H54 (cell line): ENCODE results near the gene PRKD1.
"Not testable (repeated sequence)": the region's sequence is repeated elsewhere in the genome, so short reads cannot be mapped to it uniquely, and the experiment has no call there.

Experiments
- DNase-seq: peaks from one replicate; pipeline ENCODE4 v3.0.0; 2011; ENCODE audit warnings: low spot score, mixed read lengths; ENCODE audit not compliant: insufficient read length
- FAIRE-seq: peaks from 3 replicates; lab custom pipeline; 2011; peaks lifted over from hg19 to GRCh38; lab: Jason Lieb, UNC
- POLR2A ChIP-seq: IDR thresholded peaks from 2 replicates; pipeline ENCODE4 v1.6.1; 2011; ENCODE audit warnings: low read depth, mild to moderate bottlenecking, low read length

Gene PRKD1

GRCh38 chr14:29706700-29707099, 220.9 kb downstream of the PRKD1 start:
- TF ChIP-seq POLR2A: no peak
- FAIRE-seq (no peak), DNase-seq (no peak)

GRCh38 chr14:29705801-29706200, 221.8 kb downstream of the PRKD1 start:
- TF ChIP-seq POLR2A: no peak
- FAIRE-seq (no peak), DNase-seq (no peak)

- FAIRE-seq, DNase-seq: not testable (repeated sequence)
Measured at GRCh38 chr14:29689597-29689996, 238.1 kb downstream of the PRKD1 start.

- no peak for TF ChIP-seq POLR2A
- FAIRE-seq (no peak), DNase-seq (no peak)
Measured at GRCh38 chr14:29687866-29688265, 239.8 kb downstream of the PRKD1 start.

GRCh38 chr14:29687071-29687765, 240.4 kb downstream of the PRKD1 start:
- FAIRE-seq (no peak), DNase-seq (no peak)
- TF ChIP-seq POLR2A: no peak

- no peak for TF ChIP-seq POLR2A
- DNase-seq (no peak), FAIRE-seq (no peak)
Measured at GRCh38 chr14:29684926-29685325, 242.7 kb downstream of the PRKD1 start.

- FAIRE-seq (no peak), DNase-seq (no peak)
- TF ChIP-seq POLR2A: no peak
Measured at GRCh38 chr14:29682789-29683188, 244.9 kb downstream of the PRKD1 start.

- DNase-seq (no peak), FAIRE-seq (no peak)
- no peak for TF ChIP-seq POLR2A
Measured at GRCh38 chr14:29681316-29681715, 246.3 kb downstream of the PRKD1 start.

GRCh38 chr14:29674566-29675285, 252.9 kb downstream of the PRKD1 start:
- FAIRE-seq: no peak
- no peak for TF ChIP-seq POLR2A
- no peak for DNase-seq

- TF ChIP-seq POLR2A: no peak
- FAIRE-seq: no peak
- DNase-seq: no peak
Measured at GRCh38 chr14:29672831-29673230, 254.8 kb downstream of the PRKD1 start.

GRCh38 chr14:29671034-29671433, 256.6 kb downstream of the PRKD1 start:
- FAIRE-seq: no peak
- no peak for TF ChIP-seq POLR2A
- no peak for DNase-seq

- FAIRE-seq (no peak), DNase-seq (no peak)
- no peak for TF ChIP-seq POLR2A
Measured at GRCh38 chr14:29668201-29668600, 259.4 kb downstream of the PRKD1 start.

- DNase-seq: no peak
- no peak for TF ChIP-seq POLR2A
- no peak for FAIRE-seq
Measured at GRCh38 chr14:29664515-29664914, 263.1 kb downstream of the PRKD1 start.

GRCh38 chr14:29663281-29663801, 264.3 kb downstream of the PRKD1 start:
- DNase-seq (no peak), FAIRE-seq (no peak)
- no peak for TF ChIP-seq POLR2A
